Amniotic stem cell (primary cell): ENCODE measurements around the gene SELENOT.
"Not testable (repeated sequence)": the region's sequence is repeated elsewhere in the genome, so short reads cannot be mapped to it uniquely, and the experiment has no call there.

Experiments used
- DNase-seq: peaks from one replicate; lab custom pipeline; 2025; lab: John Stamatoyannopoulos, UW

SELENOT gene

GRCh38 chr3:150607267-150608065, 4.3 kb downstream of the SELENOT start:
- no peak for DNase-seq

- DNase-seq: no peak
These were observed 6.9 kb downstream of the SELENOT start for GRCh38 chr3:150609988-150610387.

- no peak for DNase-seq
These were observed 7.7 kb downstream of the SELENOT start for GRCh38 chr3:150610785-150611184.

GRCh38 chr3:150611666-150612065, 8.5 kb downstream of the SELENOT start:
- DNase-seq: no peak

GRCh38 chr3:150612494-150612893, 9.4 kb downstream of the SELENOT start:
- no peak for DNase-seq

GRCh38 chr3:150613034-150613433, 9.9 kb downstream of the SELENOT start:
- no peak for DNase-seq

- DNase-seq: no peak
These were observed 10.8 kb downstream of the SELENOT start for GRCh38 chr3:150613709-150614480.

GRCh38 chr3:150620002-150620689, 17.0 kb downstream of the SELENOT start:
- DNase-seq: no peak

- not testable (repeated sequence) for DNase-seq
These were observed 19.8 kb downstream of the SELENOT start for GRCh38 chr3:150622955-150623354.

GRCh38 chr3:150623945-150624344, 20.8 kb downstream of the SELENOT start:
- no peak for DNase-seq

- DNase-seq: no peak
These were observed 23.2 kb downstream of the SELENOT start for GRCh38 chr3:150626148-150626930.

GRCh38 chr3:150627557-150627956, 24.4 kb downstream of the SELENOT start:
- DNase-seq: no peak

- no peak for DNase-seq
These were observed 28.5 kb downstream of the SELENOT start for GRCh38 chr3:150631515-150632221.

GRCh38 chr3:150635076-150635475, 32.0 kb downstream of the SELENOT start:
- no peak for DNase-seq

GRCh38 chr3:150635526-150635925, 32.4 kb downstream of the SELENOT start:
- no peak for DNase-seq

GRCh38 chr3:150636258-150636657, 33.1 kb downstream of the SELENOT start:
- no peak for DNase-seq

GRCh38 chr3:150639262-150639661, 36.1 kb downstream of the SELENOT start:
- no peak for DNase-seq

GRCh38 chr3:150640256-150640655, 37.1 kb downstream of the SELENOT start:
- no peak for DNase-seq

GRCh38 chr3:150653110-150653561, 50.0 kb downstream of the SELENOT start:
- DNase-seq: no peak

- DNase-seq: no peak
These were observed 53.2 kb downstream of the SELENOT start for GRCh38 chr3:150656316-150656715.
